GM18907 (cell line): Measurements from ENCODE around the gene ADGRB2.

Experiments used
- ATAC-seq: cut with Tn5 transposase; IDR thresholded peaks from one replicate; pipeline ENCODE4 v1.9.1; 2021; ENCODE audit warnings: mild to moderate bottlenecking, moderate library complexity; ENCODE audit not compliant: unreplicated experiment

Gene ADGRB2

GRCh38 chr1:31750858-31751510 lies 13.2 kb downstream of the ADGRB2 start:
- ATAC-seq = no peak

- ATAC-seq = no peak
Observed at GRCh38 chr1:31749785-31750735, 14.1 kb downstream of the ADGRB2 start.

GRCh38 chr1:31748365-31748764 lies 15.8 kb downstream of the ADGRB2 start:
- ATAC-seq = no peak

- no peak for ATAC-seq
Observed at GRCh38 chr1:31747304-31747703, 16.8 kb downstream of the ADGRB2 start.

GRCh38 chr1:31746687-31747086 lies 17.5 kb downstream of the ADGRB2 start:
- ATAC-seq = no peak

GRCh38 chr1:31745946-31746670 lies 18.0 kb downstream of the ADGRB2 start:
- ATAC-seq = no peak

GRCh38 chr1:31745096-31745945 lies 18.8 kb downstream of the ADGRB2 start:
- no peak for ATAC-seq

- peak; percentile 68 for ATAC-seq
Observed at GRCh38 chr1:31744165-31744888, 19.8 kb downstream of the ADGRB2 start.

- ATAC-seq = no peak
Observed at GRCh38 chr1:31742462-31743212, 21.5 kb downstream of the ADGRB2 start.

GRCh38 chr1:31739346-31739745 lies 24.8 kb downstream of the ADGRB2 start:
- ATAC-seq = no peak

- ATAC-seq = no peak
Observed at GRCh38 chr1:31736675-31737074, 27.5 kb downstream of the ADGRB2 start.

- no peak for ATAC-seq
Observed at GRCh38 chr1:31735571-31735970, 28.6 kb downstream of the ADGRB2 start.

- ATAC-seq = no peak
Observed at GRCh38 chr1:31734582-31735107, 29.5 kb downstream of the ADGRB2 start.

GRCh38 chr1:31733389-31734219 lies 30.5 kb downstream of the ADGRB2 start:
- ATAC-seq = no peak

- no peak for ATAC-seq
Observed at GRCh38 chr1:31732751-31733289, 31.3 kb downstream of the ADGRB2 start.

GRCh38 chr1:31732343-31732742 lies 31.8 kb downstream of the ADGRB2 start:
- no peak for ATAC-seq

GRCh38 chr1:31731049-31731565 lies 33.0 kb downstream of the ADGRB2 start:
- no peak for ATAC-seq
